H1 (cell line): Measurements from ENCODE around the gene NOTUM.

Source experiments
- EP300 ChIP-seq, 2 experiments: IDR thresholded peaks; 1 replicate in 1 of 2; 2 replicates in 1 of 2; pipeline ENCODE4 v1.6.1; 2011 to 2012; ENCODE audit warnings: low read depth in 2 of 2, low read length in 2 of 2, mild to moderate bottlenecking in 2 of 2, borderline replicate concordance in 1 of 2, inconsistent platforms in 1 of 2, moderate library complexity in 1 of 2
- RAD21 ChIP-seq, 2 experiments: IDR thresholded peaks in 1 of 2; conservative IDR thresholded peaks in 1 of 2; 2 replicates each; pipeline ENCODE4 v1.6.1; 2011; ENCODE audit warnings: low read depth in 2 of 2, low read length in 2 of 2, improper control_type of control experiment in 1 of 2, inconsistent platforms in 1 of 2, mild to moderate bottlenecking in 1 of 2, moderate library complexity in 1 of 2
- TCF12 ChIP-seq: IDR thresholded peaks from 2 replicates; pipeline ENCODE4 v1.6.1; 2011; ENCODE audit warnings: low read depth, mild to moderate bottlenecking, low read length

- TF ChIP-seq TCF12 (no peak), RAD21 (IDR thresholded peaks at IDR 0.05 in 1 of 2, conservative IDR thresholded peaks at IDR 0.05 in 1 of 2; ENCODE audit: low read depth in 2 of 2, low read length in 2 of 2) (no peak), EP300 (IDR thresholded peaks at IDR 0.05; ENCODE audit: borderline replicate concordance in 1 of 2, low read depth in 2 of 2, low read length in 2 of 2) (no peak)
Measured at GRCh38 chr17:81950501-81950900, 10.5 kb downstream of the NOTUM start.
